Measurements from ENCODE around the gene SPACA7. TPM values are rescaled to one million over a fixed set of nuclear protein-coding genes. Genes with fewer than 3 reads are reported as not detected.

The SPACA7 gene
- total and polyA plus RNA-seq, 10 of the 15 experiments (the other 5 are each of a cell fraction or from before 2014, with no cell fraction given), result not detected

GRCh38 chr13:112454648-112455334 lies 78.6 kb downstream of the SPACA7 start:
- Histone ChIP-seq H4K20me1 (ENCODE audit: control insufficient read depth, insufficient read depth) (no peaks in the 10 kb centered on the region), H3K79me2 (ENCODE audit: control insufficient read depth, insufficient read depth, low read length) (no peaks in the 10 kb centered on the region), H3K9me3 (replicated peaks; ENCODE audit: control insufficient read depth, insufficient read depth, low read length) (no peaks in the 10 kb centered on the region), H3K4me2 (ENCODE audit: control insufficient read depth, insufficient read depth) (no peak overlapping the region), H3K36me3 (ENCODE audit: control insufficient read depth in 2 of 2, insufficient read depth in 2 of 2, low read length in 1 of 2) (no peaks in the 10 kb centered on the region), H3K27me3 (replicated peaks in 1 of 2; ENCODE audit: control insufficient read depth in 2 of 2, insufficient read depth in 2 of 2, low read length in 1 of 2) (no peaks in the 10 kb centered on the region), H2AFZ (ENCODE audit: control insufficient read depth, low read depth, low read length) (no peak overlapping the region), H3K4me1 (ENCODE audit: control insufficient read depth, insufficient read depth, low read length) (no peaks in the 10 kb centered on the region), H3K4me3 (no peak overlapping the region), H3K9ac (ENCODE audit: control insufficient read depth, insufficient read depth, low read length) (no peak overlapping the region), H3K27ac (ENCODE audit: control insufficient read depth, insufficient read depth) (no peak overlapping the region)
- 58% methylated on average over 16 of the region's 16 CpGs for WGBS (ENCODE audit: insufficient coverage, insufficient replicate concordance, low lambda C conversion rate, missing lambda C conversion rate)
- CTCF ChIA-PET, result no interaction called here
- TF ChIP-seq BRCA1 (IDR thresholded peaks at IDR 0.05; ENCODE audit: low read depth, low read length) (no peak), POLR2AphosphoS2 (IDR thresholded peaks at IDR 0.05; ENCODE audit: low read depth, low read length) (no peak), TAF1 (IDR thresholded peaks at IDR 0.05; ENCODE audit: borderline replicate concordance, low read depth, low read length) (no peak), SUZ12 (IDR thresholded peaks at IDR 0.05; ENCODE audit: unreplicated experiment) (no peak), KAT2A (conservative IDR thresholded peaks at IDR 0.05; ENCODE audit: control insufficient read depth, low read depth, low read length) (no peak), RELB (IDR thresholded peaks at IDR 0.05; ENCODE audit: low read depth) (no peak), ZNF24 (IDR thresholded peaks at IDR 0.05) (no peak), EZH2 (IDR thresholded peaks at IDR 0.05; ENCODE audit: borderline replicate concordance, control insufficient read depth, low read depth, low read length) (no peak), STAT1 (conservative IDR thresholded peaks at IDR 0.05) (no peak), BCL11A (IDR thresholded peaks at IDR 0.05; ENCODE audit: low read depth, low read length) (no peak), E2F4 (IDR thresholded peaks at IDR 0.05; ENCODE audit: low read depth, low read length) (no peak), FOXK2 (IDR thresholded peaks at IDR 0.05) (no peak), ZBTB11 (CRISPR knock-in tag; IDR thresholded peaks at IDR 0.05) (no peak)
- POLR2A ChIA-PET, result no interaction called here
- SMC1A ChIA-PET (ENCODE audit: uncharacterized antibody, unreplicated experiment), result no interaction called here
- DNase-seq (ENCODE audit: low read depth, low spot score), result no peak
- FAIRE-seq, result no peak
- RAD21 ChIA-PET (ENCODE audit: unreplicated experiment), result no interaction called here
- in situ Hi-C loops (cut with MboI), result no loop called here
- intact Hi-C loops (cut with micrococcal nuclease; ENCODE audit: unreplicated experiment), result no loop called here
- BruUV-seq (replicated peaks), result no TSS peak
- ATAC-seq, result no peak
